Ovary (tissue), 3 donors: ENCODE measurements around the gene GALNTL6.

Experiments used
- CTCF ChIP-seq, 3 donors: fragments of 450-650 bp in 2 of 3; fragments of 200-600 bp in 1 of 3; IDR thresholded peaks; one replicate each; pipeline versions ENCODE4 v1.5.1 to v1.8.0; 2016 to 2022; ENCODE audit warnings: antibody characterized with exemption in 3 of 3, mild to moderate bottlenecking in 1 of 3
- EP300 ChIP-seq: sonication (generic); formaldehyde crosslinking; IDR thresholded peaks from one replicate; pipeline ENCODE4 v1.6.1; 2017; ENCODE audit warnings: antibody characterized with exemption
- POLR2A ChIP-seq: fragments of 450-650 bp; IDR thresholded peaks from one replicate; pipeline ENCODE4 v1.6.1; 2017; ENCODE audit warnings: antibody characterized with exemption, mild to moderate bottlenecking, moderate library complexity
- donor health status: DM: no; HTN: no; CAD: no.

- TF ChIP-seq CTCF (IDR thresholded peaks at IDR 0.05) (no peak), POLR2A (no peak), EP300 (no peak)
These were observed 291.3 kb downstream of the GALNTL6 start for GRCh38 chr4:172104539-172104938.
